SK-N-SH treated with all-trans-retinoic acid at 6 μM for 48 hours (cell line): ENCODE data around the gene HIBCH.

Experiments used
- ATAC-seq: fragments of 200-7000 bp; cut with Tn5 transposase; 3 replicates; pipeline ENCODE4 v1.9.1; 2020; ENCODE audit warnings: mild to moderate bottlenecking, moderate library complexity
- ARNTL ChIP-seq: fragments of 450-650 bp; formaldehyde crosslinking; IDR thresholded peaks from 2 replicates; pipeline ENCODE4 v1.5.0; 2020; ENCODE audit warnings: low read depth, mild to moderate bottlenecking, moderate library complexity, borderline replicate concordance
- BACH2 ChIP-seq: fragments of 250-450 bp; sonication (Bioruptor Pico); IDR thresholded peaks from 2 replicates; pipeline ENCODE4 v1.9.0; 2021; ENCODE audit warnings: mild to moderate bottlenecking, borderline replicate concordance
- CSDC2 ChIP-seq: fragments of 250-450 bp; sonication (Bioruptor Pico); IDR thresholded peaks from 2 replicates; pipeline ENCODE4 v1.5.0; 2020; ENCODE audit warnings: mild to moderate bottlenecking, moderate library complexity
- GLIS3 ChIP-seq: fragments of 250-450 bp; sonication (Bioruptor Pico); IDR thresholded peaks from 2 replicates; pipeline ENCODE4 v1.5.0; 2020; ENCODE audit warnings: mild to moderate bottlenecking, moderate library complexity
- OSR1 ChIP-seq: fragments of 250-450 bp; sonication (Bioruptor Pico); IDR thresholded peaks from 2 replicates; pipeline ENCODE4 v1.8.0; 2022; ENCODE audit warnings: moderate library complexity, mild to moderate bottlenecking, inconsistent platforms
- PPARA ChIP-seq: fragments of 250-450 bp; sonication (Bioruptor Pico); IDR thresholded peaks from 2 replicates; pipeline ENCODE4 v1.5.0; 2020; ENCODE audit warnings: mild to moderate bottlenecking, borderline replicate concordance
- RARB ChIP-seq: fragments of 250-450 bp; sonication (Bioruptor Pico); IDR thresholded peaks from 2 replicates; pipeline ENCODE4 v1.8.0; 2021; ENCODE audit warnings: mild to moderate bottlenecking, moderate library complexity
- SNAI2 ChIP-seq: fragments of 250-450 bp; sonication (Bioruptor Pico); IDR thresholded peaks from 2 replicates; pipeline ENCODE4 v1.5.0; 2020; ENCODE audit warnings: mild to moderate bottlenecking, moderate library complexity
- TCF4 ChIP-seq: fragments of 250-450 bp; sonication (Bioruptor Pico); IDR thresholded peaks from 2 replicates; pipeline ENCODE4 v1.8.0; 2021; ENCODE audit warnings: mild to moderate bottlenecking, moderate library complexity, borderline replicate concordance
- TOX ChIP-seq: fragments of 250-450 bp; sonication (Bioruptor Pico); IDR thresholded peaks from 2 replicates; pipeline ENCODE4 v1.8.0; 2021; ENCODE audit warnings: mild to moderate bottlenecking, moderate library complexity, borderline replicate concordance
- ZFP3 ChIP-seq: fragments of 250-450 bp; sonication (Bioruptor Pico); IDR thresholded peaks from 2 replicates; pipeline ENCODE4 v1.5.0; 2020; ENCODE audit warnings: mild to moderate bottlenecking, moderate library complexity
- ZFP30 ChIP-seq: fragments of 450-650 bp; formaldehyde crosslinking; IDR thresholded peaks from 2 replicates; pipeline ENCODE4 v1.5.0; 2022; ENCODE audit warnings: mild to moderate bottlenecking, moderate library complexity
- ZNF70 ChIP-seq: fragments of 450-650 bp; formaldehyde crosslinking; IDR thresholded peaks from 2 replicates; pipeline ENCODE4 v1.5.0; 2020; ENCODE audit warnings: mild to moderate bottlenecking, moderate library complexity
- ZNF8 ChIP-seq: fragments of 450-650 bp; formaldehyde crosslinking; IDR thresholded peaks from 2 replicates; pipeline ENCODE4 v1.5.0; 2020; ENCODE audit warnings: mild to moderate bottlenecking, moderate library complexity
- TF ChIP-seq, protein P1 (sequence below): fragments of 250-450 bp; sonication (Bioruptor Pico); IDR thresholded peaks from 2 replicates; pipeline ENCODE4 v1.5.0; 2020; ENCODE audit warnings: mild to moderate bottlenecking, moderate library complexity
- TF ChIP-seq, protein P2 (sequence below): fragments of 250-450 bp; sonication (Bioruptor Pico); IDR thresholded peaks from 2 replicates; pipeline ENCODE4 v1.8.0; 2020; ENCODE audit warnings: mild to moderate bottlenecking, moderate library complexity, borderline replicate concordance
- TF ChIP-seq, protein P3 (sequence below): fragments of 250-450 bp; sonication (Bioruptor Pico); IDR thresholded peaks from 2 replicates; pipeline ENCODE4 v1.8.0; 2021; ENCODE audit warnings: low read depth, mild to moderate bottlenecking, moderate library complexity, borderline replicate concordance
- TF ChIP-seq, protein P4 (sequence below): fragments of 250-450 bp; sonication (Bioruptor Pico); IDR thresholded peaks from 2 replicates; pipeline ENCODE4 v1.5.1; 2020; ENCODE audit warnings: low read depth, mild to moderate bottlenecking, moderate library complexity

The HIBCH gene

DNA sequence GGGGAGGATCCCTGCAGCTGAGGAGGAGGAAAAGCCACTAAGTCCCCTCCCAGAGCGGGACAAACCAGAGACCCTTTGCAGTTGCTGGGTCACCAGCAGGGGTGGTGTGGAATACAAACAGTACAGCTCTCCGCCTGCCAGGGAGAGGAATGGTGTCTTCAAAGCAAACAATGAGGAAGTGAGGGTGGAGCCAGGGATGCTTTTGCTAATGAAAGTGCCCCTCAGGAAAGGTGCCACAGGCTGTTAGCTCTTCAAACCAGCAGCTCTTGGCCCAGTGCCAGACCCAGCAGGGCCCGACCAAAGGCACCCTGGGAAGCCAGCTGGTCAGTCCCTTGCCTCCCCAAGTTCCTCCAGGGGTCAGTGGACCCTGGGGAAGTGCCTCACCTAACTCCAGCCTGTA lies 102.8 kb downstream of the HIBCH start:
- no peak for ATAC-seq
- TF ChIP-seq TCF4 (CRISPR knock-in tag) (no peak), ZFP30 (CRISPR knock-in tag) (no peak), GLIS3 (CRISPR knock-in tag) (no peak), SNAI2 (CRISPR knock-in tag) (no peak), RARB (no peak), BACH2 (CRISPR knock-in tag) (no peak), OSR1 (CRISPR knock-in tag) (no peak), ZNF8 (CRISPR knock-in tag) (no peak), TOX (CRISPR knock-in tag) (no peak), ZFP3 (CRISPR knock-in tag) (no peak), ARNTL (CRISPR knock-in tag) (no peak), ZNF70 (no peak), CSDC2 (CRISPR knock-in tag) (no peak)
- TF ChIP-seq, protein P1, sequence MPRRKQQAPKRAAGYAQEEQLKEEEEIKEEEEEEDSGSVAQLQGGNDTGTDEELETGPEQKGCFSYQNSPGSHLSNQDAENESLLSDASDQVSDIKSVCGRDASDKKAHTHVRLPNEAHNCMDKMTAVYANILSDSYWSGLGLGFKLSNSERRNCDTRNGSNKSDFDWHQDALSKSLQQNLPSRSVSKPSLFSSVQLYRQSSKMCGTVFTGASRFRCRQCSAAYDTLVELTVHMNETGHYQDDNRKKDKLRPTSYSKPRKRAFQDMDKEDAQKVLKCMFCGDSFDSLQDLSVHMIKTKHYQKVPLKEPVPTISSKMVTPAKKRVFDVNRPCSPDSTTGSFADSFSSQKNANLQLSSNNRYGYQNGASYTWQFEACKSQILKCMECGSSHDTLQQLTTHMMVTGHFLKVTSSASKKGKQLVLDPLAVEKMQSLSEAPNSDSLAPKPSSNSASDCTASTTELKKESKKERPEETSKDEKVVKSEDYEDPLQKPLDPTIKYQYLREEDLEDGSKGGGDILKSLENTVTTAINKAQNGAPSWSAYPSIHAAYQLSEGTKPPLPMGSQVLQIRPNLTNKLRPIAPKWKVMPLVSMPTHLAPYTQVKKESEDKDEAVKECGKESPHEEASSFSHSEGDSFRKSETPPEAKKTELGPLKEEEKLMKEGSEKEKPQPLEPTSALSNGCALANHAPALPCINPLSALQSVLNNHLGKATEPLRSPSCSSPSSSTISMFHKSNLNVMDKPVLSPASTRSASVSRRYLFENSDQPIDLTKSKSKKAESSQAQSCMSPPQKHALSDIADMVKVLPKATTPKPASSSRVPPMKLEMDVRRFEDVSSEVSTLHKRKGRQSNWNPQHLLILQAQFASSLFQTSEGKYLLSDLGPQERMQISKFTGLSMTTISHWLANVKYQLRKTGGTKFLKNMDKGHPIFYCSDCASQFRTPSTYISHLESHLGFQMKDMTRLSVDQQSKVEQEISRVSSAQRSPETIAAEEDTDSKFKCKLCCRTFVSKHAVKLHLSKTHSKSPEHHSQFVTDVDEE (CRISPR knock-in tag) = no peak
- TF ChIP-seq, protein P2, sequence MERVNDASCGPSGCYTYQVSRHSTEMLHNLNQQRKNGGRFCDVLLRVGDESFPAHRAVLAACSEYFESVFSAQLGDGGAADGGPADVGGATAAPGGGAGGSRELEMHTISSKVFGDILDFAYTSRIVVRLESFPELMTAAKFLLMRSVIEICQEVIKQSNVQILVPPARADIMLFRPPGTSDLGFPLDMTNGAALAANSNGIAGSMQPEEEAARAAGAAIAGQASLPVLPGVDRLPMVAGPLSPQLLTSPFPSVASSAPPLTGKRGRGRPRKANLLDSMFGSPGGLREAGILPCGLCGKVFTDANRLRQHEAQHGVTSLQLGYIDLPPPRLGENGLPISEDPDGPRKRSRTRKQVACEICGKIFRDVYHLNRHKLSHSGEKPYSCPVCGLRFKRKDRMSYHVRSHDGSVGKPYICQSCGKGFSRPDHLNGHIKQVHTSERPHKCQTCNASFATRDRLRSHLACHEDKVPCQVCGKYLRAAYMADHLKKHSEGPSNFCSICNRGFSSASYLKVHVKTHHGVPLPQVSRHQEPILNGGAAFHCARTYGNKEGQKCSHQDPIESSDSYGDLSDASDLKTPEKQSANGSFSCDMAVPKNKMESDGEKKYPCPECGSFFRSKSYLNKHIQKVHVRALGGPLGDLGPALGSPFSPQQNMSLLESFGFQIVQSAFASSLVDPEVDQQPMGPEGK (CRISPR knock-in tag) = no peak
- TF ChIP-seq, protein P3, sequence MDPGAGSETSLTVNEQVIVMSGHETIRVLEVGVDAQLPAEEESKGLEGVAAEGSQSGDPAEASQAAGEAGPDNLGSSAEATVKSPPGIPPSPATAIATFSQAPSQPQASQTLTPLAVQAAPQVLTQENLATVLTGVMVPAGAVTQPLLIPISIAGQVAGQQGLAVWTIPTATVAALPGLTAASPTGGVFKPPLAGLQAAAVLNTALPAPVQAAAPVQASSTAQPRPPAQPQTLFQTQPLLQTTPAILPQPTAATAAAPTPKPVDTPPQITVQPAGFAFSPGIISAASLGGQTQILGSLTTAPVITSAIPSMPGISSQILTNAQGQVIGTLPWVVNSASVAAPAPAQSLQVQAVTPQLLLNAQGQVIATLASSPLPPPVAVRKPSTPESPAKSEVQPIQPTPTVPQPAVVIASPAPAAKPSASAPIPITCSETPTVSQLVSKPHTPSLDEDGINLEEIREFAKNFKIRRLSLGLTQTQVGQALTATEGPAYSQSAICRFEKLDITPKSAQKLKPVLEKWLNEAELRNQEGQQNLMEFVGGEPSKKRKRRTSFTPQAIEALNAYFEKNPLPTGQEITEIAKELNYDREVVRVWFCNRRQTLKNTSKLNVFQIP (CRISPR knock-in tag) = no peak

DNA sequence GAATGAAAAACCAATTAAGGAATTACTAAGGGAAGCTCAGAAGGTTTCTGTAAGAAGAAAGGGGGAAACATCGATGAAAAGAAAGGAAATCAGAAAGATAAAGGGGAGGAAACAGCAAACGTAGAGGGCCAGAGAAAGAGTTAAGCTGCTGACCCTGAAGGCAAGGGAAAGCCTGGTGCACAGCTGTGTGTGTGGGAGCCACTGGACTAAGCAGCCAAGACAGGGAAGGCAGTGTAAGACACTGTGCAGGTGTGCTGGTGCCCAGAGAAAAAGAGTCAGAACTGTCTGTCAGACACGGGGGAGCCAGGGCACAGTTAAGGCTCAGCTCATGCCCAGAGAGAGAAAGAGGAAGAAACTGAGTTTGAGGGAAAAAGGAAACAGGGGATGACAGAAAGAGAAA lies 104.0 kb downstream of the HIBCH start:
- TF ChIP-seq RARB (no peak), CSDC2 (CRISPR knock-in tag) (no peak), ZFP30 (CRISPR knock-in tag) (no peak), ZFP3 (CRISPR knock-in tag) (no peak), OSR1 (CRISPR knock-in tag) (no peak), TCF4 (CRISPR knock-in tag) (no peak), ARNTL (CRISPR knock-in tag) (no peak), PPARA (CRISPR knock-in tag) (no peak), BACH2 (CRISPR knock-in tag) (no peak), GLIS3 (CRISPR knock-in tag) (no peak)
- TF ChIP-seq, protein P3 (CRISPR knock-in tag) = no peak
- TF ChIP-seq, protein P4, sequence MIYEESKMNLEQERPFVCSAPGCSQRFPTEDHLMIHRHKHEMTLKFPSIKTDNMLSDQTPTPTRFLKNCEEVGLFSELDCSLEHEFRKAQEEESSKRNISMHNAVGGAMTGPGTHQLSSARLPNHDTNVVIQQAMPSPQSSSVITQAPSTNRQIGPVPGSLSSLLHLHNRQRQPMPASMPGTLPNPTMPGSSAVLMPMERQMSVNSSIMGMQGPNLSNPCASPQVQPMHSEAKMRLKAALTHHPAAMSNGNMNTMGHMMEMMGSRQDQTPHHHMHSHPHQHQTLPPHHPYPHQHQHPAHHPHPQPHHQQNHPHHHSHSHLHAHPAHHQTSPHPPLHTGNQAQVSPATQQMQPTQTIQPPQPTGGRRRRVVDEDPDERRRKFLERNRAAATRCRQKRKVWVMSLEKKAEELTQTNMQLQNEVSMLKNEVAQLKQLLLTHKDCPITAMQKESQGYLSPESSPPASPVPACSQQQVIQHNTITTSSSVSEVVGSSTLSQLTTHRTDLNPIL = no peak
- TF ChIP-seq, protein P1 (CRISPR knock-in tag) = no peak
- no peak for ATAC-seq
